Inflammatory macrophage treated with lipopolysaccharide for 1 hour (primary cell): ENCODE data around the gene CSE1L.
A peak's percentile ranks its signal among the peaks of the same experiment; 100 is the strongest.
"Not testable (repeated sequence)": the region's sequence is repeated elsewhere in the genome, so short reads cannot be mapped to it uniquely, and the experiment has no call there.

Experiments
- DNase-seq, 2 donors: peaks; one replicate each; pipeline ENCODE4 v3.0.0-alpha.2; 2020 to 2022

CSE1L gene, protein sequence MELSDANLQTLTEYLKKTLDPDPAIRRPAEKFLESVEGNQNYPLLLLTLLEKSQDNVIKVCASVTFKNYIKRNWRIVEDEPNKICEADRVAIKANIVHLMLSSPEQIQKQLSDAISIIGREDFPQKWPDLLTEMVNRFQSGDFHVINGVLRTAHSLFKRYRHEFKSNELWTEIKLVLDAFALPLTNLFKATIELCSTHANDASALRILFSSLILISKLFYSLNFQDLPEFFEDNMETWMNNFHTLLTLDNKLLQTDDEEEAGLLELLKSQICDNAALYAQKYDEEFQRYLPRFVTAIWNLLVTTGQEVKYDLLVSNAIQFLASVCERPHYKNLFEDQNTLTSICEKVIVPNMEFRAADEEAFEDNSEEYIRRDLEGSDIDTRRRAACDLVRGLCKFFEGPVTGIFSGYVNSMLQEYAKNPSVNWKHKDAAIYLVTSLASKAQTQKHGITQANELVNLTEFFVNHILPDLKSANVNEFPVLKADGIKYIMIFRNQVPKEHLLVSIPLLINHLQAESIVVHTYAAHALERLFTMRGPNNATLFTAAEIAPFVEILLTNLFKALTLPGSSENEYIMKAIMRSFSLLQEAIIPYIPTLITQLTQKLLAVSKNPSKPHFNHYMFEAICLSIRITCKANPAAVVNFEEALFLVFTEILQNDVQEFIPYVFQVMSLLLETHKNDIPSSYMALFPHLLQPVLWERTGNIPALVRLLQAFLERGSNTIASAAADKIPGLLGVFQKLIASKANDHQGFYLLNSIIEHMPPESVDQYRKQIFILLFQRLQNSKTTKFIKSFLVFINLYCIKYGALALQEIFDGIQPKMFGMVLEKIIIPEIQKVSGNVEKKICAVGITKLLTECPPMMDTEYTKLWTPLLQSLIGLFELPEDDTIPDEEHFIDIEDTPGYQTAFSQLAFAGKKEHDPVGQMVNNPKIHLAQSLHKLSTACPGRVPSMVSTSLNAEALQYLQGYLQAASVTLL

DNA sequence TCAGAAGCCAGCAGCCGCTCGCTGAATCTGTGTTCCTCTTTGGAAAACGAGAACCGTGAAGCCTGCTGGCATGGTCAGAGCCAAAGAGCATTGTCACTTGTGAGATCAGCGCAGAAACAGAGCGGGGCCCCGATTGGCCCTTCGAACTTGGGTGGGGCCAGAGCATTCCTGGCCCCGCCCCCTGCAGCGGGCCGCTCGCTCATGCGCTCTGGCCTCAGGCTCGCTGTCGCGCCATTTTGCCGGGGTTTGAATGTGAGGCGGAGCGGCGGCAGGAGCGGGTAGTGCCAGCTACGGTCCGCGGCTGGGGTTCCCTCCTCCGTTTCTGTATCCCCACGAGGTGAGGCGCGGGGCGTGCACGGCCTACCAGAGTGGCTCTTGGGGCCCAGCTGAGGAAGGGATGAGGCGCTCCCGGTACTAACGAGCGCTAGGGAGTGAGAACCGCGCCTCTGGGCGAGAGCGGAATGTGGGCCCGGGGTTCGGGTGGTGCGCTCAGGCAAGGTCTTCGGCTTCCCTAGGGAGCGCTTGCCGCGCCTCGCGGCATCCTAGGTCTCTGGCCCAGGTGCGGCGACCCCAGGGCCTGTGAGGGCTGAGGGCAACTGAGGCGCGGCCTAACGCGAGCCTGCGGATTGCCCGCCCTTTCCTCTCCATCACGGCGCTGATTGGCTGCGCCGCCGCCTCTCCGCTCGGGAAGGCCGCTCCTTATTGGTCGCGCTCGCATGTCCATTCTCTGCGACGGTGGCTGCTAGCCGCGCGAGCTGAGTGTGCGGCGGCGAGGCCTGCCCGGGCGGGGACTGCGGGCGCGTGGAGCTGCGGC, at the start of gene CSE1L:
Gene CSE1L, plus strand, starts transcription at position 226 of the 814 bp plus-strand sequence. CDS start 12,152 bp downstream, outside the sequence.
- peak; percentile 97 to 98 for DNase-seq

GRCh38 chr20:48999890-49000870, 45.9 kb upstream of the CSE1L start:
- DNase-seq: no peak

DNA sequence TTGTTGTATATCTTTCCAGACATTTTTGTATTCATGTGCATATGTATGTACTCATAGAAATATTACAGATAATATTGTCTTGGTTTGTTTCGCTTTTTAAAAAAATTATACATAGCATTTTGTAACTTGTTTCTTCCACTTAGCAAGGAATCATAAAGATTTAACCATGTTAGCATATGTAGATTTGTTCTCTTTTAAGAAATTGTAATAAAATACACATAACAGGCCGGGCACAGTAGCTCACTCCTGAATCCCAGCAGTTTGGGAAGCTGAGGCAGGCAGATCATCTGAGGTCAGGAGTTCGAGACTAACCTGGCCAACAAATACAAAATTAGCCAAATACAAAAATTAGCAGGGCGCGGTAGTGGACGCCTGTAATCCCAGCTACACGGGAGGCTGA, 44.4 kb upstream of the CSE1L start:
- no peak for DNase-seq

- DNase-seq: no peak
Measured at GRCh38 chr20:49006446-49006980, 39.6 kb upstream of the CSE1L start.

DNA sequence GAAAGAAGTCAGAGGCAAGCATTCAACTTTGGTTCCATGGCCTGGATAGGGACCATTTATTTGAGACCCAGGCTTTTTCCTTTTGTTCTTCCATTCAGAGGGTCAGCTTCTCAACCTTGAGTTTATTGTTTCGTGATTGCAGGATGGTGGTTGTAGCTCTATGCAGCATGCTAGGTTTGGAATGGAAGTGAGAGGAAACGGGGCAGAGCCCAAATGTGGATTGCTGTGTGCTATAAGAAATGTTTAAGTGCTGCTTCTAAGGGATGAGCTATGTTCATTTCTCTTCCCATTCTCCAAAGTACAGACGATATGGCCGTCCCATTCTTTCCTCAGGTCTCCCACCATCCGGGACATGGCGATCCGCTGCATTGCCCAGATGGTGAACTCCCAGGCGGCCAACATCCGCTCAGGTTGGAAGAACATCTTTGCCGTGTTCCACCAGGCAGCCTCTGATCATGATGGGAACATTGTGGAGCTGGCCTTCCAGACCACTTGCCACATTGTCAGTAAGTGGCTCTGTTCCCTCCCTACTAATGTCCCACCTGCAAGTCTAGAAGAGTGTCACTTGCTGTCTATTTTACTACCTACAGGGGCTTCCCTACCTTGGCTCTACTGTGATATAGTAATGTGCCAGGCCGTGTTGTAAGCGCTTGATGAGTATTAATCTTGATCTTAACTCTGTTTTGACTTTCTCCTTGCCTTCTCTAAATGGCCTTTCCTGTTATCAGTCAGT, 36.0 kb upstream of the CSE1L start:
- DNase-seq: no peak

GRCh38 chr20:49024220-49024619, 21.9 kb upstream of the CSE1L start:
- no peak for DNase-seq

DNA sequence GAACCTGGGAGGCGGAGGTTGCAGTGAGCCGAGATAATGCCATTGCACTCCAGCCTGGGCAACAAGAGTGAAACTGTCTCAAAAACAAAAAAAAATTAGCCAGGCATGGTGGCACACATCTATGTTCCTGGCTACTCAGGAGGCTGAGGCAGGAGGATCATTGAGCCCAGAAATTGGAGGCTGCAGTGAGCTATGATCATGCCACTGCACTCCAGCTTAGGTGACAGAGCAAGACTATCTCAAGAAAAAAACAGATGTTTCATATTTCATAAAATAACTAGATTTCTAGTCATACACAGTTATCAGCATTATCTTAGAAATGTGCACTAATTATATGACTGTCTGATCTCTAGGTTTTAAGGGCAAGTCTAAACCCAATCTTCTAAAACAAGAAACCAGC, 17.9 kb upstream of the CSE1L start:
- DNase-seq: not testable (repeated sequence)

DNA sequence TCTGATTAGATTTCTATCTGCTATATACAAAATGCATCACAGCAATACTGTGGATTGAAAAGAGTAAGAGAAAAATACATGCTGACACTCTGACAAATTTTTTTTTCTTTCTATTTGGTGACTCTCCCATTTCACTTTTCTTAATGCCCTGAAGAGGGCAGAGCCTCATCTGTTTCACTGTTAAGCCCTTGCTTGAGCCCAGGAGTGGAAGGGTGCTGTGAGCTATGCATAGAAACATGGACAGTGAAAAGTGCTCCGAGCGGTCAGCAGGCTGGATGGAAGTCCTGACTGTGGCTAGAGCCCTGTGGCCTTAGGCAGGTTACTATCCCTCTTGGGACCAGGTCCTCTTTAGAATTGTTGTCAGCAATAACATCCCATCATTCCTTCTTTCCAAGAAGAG, 17.4 kb upstream of the CSE1L start:
- DNase-seq: no peak

DNA sequence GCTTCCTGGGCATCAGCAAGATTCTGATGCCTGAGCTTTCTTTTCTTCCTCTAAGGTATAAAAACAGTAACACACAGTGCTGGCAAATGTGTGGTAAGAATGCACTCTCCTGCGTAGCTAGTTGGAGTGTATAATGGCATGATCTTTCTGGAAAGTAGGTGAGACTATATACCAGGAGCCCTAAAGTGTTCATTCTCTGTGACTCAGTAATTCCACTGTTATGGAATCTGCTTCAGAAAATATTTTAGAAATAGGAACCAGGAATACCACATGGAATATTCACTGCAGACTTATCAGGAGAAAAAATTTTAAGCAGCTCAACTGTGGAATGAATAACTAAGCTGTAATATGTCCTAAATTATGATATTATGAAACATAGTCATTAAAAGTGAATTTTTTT, 16.9 kb upstream of the CSE1L start:
- DNase-seq: no peak

- no peak for DNase-seq
Measured at GRCh38 chr20:49030954-49031619, 15.0 kb upstream of the CSE1L start.

DNA sequence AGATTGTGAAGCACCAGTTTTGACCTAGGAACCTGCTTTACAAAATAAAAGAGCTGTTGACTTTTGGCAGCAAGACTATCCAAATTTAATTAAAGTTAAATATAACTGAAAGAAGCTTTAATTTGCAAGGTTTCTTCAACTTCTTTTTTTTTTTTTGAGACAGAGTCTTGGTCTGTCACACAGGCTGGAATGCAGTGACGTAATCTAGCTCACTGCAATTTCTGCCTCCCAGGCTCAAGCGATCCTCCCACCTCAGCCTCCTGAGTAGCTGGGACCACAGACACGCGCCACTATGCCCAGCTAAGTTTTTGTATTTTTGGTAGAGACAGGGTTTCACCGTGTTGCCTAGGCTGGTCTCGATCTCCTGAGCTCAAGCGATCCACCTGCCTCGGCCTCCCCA, 13.7 kb upstream of the CSE1L start:
- DNase-seq: no peak

- no peak for DNase-seq
Measured at GRCh38 chr20:49034070-49034732, 11.9 kb upstream of the CSE1L start.

- peak; percentile 43 to 47 for DNase-seq
Measured at GRCh38 chr20:49037962-49038387, 8.1 kb upstream of the CSE1L start.

GRCh38 chr20:49039854-49040253, 6.3 kb upstream of the CSE1L start:
- no peak for DNase-seq

GRCh38 chr20:49043000-49043399, 3.1 kb upstream of the CSE1L start:
- DNase-seq: no peak

DNA sequence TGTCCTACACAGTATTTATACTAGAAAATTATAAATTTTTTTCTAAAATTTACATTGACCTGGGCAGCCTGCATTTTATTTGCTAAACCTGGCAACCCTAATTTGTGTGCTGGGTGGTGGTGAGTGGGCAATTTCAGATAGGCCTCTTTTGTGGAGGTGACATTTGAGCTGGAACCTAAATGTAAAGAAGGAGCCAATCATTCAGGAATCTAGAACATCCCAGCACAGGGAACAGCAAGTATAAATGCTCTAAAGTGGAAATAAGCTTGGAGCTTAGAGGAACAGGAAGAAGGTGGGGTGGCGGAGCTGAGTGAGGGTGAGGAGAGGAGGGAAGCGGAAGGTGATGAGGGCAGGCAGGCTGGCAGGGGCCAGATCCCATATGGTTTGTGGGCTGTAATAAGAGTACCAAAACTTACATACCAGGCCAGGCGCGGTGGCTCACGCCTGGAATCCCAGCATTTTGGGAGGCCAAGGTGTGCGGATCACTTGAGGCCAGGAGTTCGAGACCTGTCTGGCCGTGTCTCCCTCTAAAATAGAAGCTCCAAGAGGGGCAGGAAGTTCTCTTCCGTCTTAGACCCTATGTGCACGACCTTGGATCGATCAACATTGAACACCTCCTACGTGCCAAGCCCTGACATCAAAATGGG, 549 bp upstream of the CSE1L start:
- peak; percentile 47 to 62 for DNase-seq

DNA sequence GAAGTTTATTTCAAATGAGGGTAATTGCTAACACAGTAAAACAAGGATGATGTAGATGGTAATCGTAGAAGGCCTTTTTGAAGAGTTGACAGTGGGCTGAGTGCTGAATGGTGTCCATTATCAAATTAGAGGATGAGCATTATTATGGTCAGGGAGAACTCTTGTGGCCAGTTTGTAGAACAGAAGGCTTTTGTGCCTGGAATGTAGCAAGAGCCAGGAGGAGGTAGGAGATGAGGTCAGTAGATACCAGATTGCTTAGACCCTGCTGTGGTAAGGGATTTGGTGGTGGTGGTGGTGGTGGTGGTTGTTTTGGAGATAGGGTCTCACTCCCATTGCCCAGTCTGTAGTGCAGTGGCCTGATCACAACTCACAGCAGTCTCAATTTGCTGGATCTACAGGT, 6.2 kb downstream of the CSE1L start:
- DNase-seq: no peak

DNA sequence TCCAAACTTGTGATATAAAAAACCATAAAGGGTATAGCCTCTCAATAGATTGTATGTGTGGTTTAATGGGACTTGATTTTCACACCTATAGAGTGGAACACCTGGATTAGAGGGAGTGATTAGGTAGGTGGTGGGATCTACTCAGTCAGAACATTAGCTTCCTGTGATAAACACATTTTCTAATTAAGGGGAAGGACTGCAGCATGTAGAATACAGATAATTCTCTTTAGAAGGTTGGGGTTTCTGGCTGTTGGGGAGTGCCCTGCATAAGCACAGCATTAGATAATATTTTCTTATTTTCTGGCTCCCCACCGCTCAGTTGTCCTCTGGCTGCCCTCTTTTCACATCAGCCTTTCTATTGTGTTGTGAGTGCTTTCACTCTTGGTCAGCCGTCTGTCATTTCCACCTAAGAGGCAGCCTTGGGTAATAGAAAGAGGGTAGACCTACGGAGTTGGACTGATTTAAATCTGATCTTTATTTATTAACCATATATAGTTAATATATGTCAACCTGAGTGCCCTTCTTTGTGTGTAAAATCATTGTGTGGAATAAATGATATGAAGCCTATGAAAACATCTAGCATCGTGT, 8.0 kb downstream of the CSE1L start:
- no peak for DNase-seq
